SW480 (cell line): ENCODE results near the gene PDXDC1.
"Not testable (repeated sequence)": the region's sequence is repeated elsewhere in the genome, so short reads cannot be mapped to it uniquely, and the experiment has no call there.

ENCODE experiments used
- DNase-seq: peaks from one replicate; pipeline ENCODE4 v3.0.0-alpha.2; 2016; ENCODE audit warnings: low spot score

The PDXDC1 gene

GRCh38 chr16:15163055-15163454, 188.2 kb downstream of the PDXDC1 start:
- not testable (repeated sequence) for DNase-seq

DNA sequence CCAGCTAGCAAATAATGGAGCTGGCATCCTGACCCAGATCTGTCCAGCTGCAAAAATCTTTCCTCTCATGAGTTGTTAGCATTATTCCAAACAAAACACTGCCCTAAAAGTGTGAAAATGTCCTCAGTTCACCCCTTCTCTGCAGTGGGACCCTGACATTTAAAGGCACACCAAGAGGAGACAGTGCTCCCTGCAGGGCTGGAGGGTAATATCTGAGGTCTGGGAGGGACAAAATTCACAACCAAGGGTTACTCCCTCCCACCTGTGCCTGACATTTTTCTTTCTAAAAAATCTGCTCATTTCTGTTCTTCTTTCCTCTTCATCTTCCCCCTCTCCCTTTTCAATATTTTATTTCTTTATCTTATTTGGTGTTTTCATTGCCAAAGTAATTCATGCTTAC, 191.4 kb downstream of the PDXDC1 start:
- DNase-seq: not testable (repeated sequence)

GRCh38 chr16:15168303-15168702, 193.5 kb downstream of the PDXDC1 start:
- DNase-seq: not testable (repeated sequence)

- DNase-seq: not testable (repeated sequence)
Measured at GRCh38 chr16:15168953-15169652, 194.3 kb downstream of the PDXDC1 start.

GRCh38 chr16:15179909-15180308, 205.1 kb downstream of the PDXDC1 start:
- not testable (repeated sequence) for DNase-seq

GRCh38 chr16:15180946-15181345, 206.1 kb downstream of the PDXDC1 start:
- not testable (repeated sequence) for DNase-seq

DNA sequence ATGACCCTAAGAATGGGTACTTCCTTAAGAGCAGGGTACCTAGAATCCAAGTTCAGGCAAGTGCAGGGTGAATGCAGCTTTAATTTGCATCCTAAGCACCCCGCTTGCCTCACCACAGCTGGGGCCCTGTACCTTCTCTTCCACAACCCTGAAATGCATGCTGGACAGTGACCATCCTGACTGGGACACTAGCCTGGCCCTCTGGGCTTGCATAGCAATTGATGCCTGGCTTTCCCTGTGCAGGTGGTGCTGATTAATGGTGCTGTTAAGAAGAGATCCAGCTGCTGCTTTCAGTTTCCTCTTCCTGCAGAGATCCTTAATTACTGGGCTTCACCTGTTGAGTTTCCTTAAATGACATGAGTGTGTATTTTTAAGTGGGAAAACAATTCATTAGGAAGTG, 209.2 kb downstream of the PDXDC1 start:
- not testable (repeated sequence) for DNase-seq
